HG03139 (cell line): ENCODE results near the gene HCRT.
"Not testable (repeated sequence)": the region's sequence is repeated elsewhere in the genome, so short reads cannot be mapped to it uniquely, and the experiment has no call there.

Source experiments
- ATAC-seq: cut with Tn5 transposase; IDR thresholded peaks from one replicate; pipeline ENCODE4 v1.9.1; 2021; ENCODE audit not compliant: unreplicated experiment

The HCRT gene

GRCh38 chr17:42198897-42199296 is 13.6 kb upstream of the HCRT start:
- ATAC-seq = no peak

- no peak for ATAC-seq
Measured at GRCh38 chr17:42197564-42198156, 12.4 kb upstream of the HCRT start.

GRCh38 chr17:42193969-42194899 is 9.0 kb upstream of the HCRT start, which contains the start of gene GHDC:
GHDC (minus strand) TSS chr17:42194494; CDS start chr17:42193581, 913 bp downstream.
- peak; percentile 58 for ATAC-seq

GRCh38 chr17:42193216-42193968 is 8.1 kb upstream of the HCRT start:
- no peak for ATAC-seq

- no peak for ATAC-seq
Measured at GRCh38 chr17:42192189-42193126, 7.2 kb upstream of the HCRT start.

- no peak for ATAC-seq
Measured at GRCh38 chr17:42191275-42191608, 6.0 kb upstream of the HCRT start.

GRCh38 chr17:42190491-42191274 is 5.4 kb upstream of the HCRT start:
- no peak for ATAC-seq

- no peak for ATAC-seq
Measured at GRCh38 chr17:42189651-42189965, 4.4 kb upstream of the HCRT start.

- no peak for ATAC-seq
Measured at GRCh38 chr17:42188749-42189650, 3.7 kb upstream of the HCRT start.

- no peak for ATAC-seq
Measured at GRCh38 chr17:42187833-42188232, 2.6 kb upstream of the HCRT start.

- ATAC-seq = not testable (repeated sequence)
Measured at GRCh38 chr17:42186191-42186590, 939 bp upstream of the HCRT start.

- ATAC-seq = no peak
Measured at GRCh38 chr17:42185621-42185930, 324 bp upstream of the HCRT start.

- ATAC-seq = peak; percentile 67
Measured at GRCh38 chr17:42183741-42184711, 1.2 kb downstream of the HCRT start.

GRCh38 chr17:42182927-42183734 is 2.1 kb downstream of the HCRT start:
- no peak for ATAC-seq

GRCh38 chr17:42181851-42182207 is 3.4 kb downstream of the HCRT start:
- no peak for ATAC-seq

GRCh38 chr17:42180922-42181850 is 4.1 kb downstream of the HCRT start, which contains the start of gene KCNH4:
KCNH4 (minus strand) TSS chr17:42181142; CDS start chr17:42180945, 197 bp downstream.
- ATAC-seq = no peak
